Keratinocyte (primary cell): Measurements from ENCODE around the gene SLC39A11. TPM values are rescaled to one million over a fixed set of nuclear protein-coding genes. Genes with fewer than 3 reads are reported as not detected.

Source experiments
- DNase-seq: peaks from one replicate; pipeline ENCODE4 v3.0.0-alpha.2; 2011; ENCODE audit warnings: low read depth, missing footprints, low spot score
- FAIRE-seq: peaks from 2 replicates; lab custom pipeline; 2011; peaks lifted over from hg19 to GRCh38; lab: Jason Lieb, UNC
- H2AFZ ChIP-seq: 2 replicates; pipeline ENCODE4 v1.6.0; 2012; ENCODE audit warnings: low read length, control low read depth, inconsistent platforms; ENCODE audit not compliant: control insufficient read depth
- H3K27ac ChIP-seq: 2 replicates; pipeline ENCODE4 v1.5.1; 2011; ENCODE audit warnings: low read length; ENCODE audit not compliant: control insufficient read depth, insufficient read depth
- H3K27me3 ChIP-seq: 3 replicates; pipeline ENCODE4 v1.6.0; 2011; ENCODE audit warnings: low read length; ENCODE audit not compliant: control insufficient read depth, insufficient read depth; ENCODE audit errors: extremely low read depth
- H3K36me3 ChIP-seq, 2 experiments: 2 replicates in 1 of 2; 3 replicates in 1 of 2; pipeline ENCODE4 v1.5.1; 2011; ENCODE audit warnings: low read length in 2 of 2, mild to moderate bottlenecking in 1 of 2; ENCODE audit not compliant: control insufficient read depth in 2 of 2, insufficient read depth in 2 of 2; ENCODE audit errors: extremely low read depth in 1 of 2
- H3K4me1 ChIP-seq: 3 replicates; pipeline ENCODE4 v1.5.1; 2011; ENCODE audit warnings: low read length; ENCODE audit not compliant: control insufficient read depth, insufficient read depth; ENCODE audit errors: extremely low read depth
- H3K4me2 ChIP-seq: 3 replicates; pipeline ENCODE4 v1.6.0; 2011; ENCODE audit warnings: low read depth, low read length; ENCODE audit not compliant: control insufficient read depth, insufficient read depth; ENCODE audit errors: extremely low read depth
- H3K4me3 ChIP-seq, 3 experiments: fragments of 200-600 bp in 1 of 3; sonication (generic) in 1 of 3; 2 replicates in 2 of 3; 3 replicates in 1 of 3; pipeline ENCODE4 v1.5.1; 2011 to 2016; ENCODE audit warnings: low read length in 3 of 3, mild to moderate bottlenecking in 3 of 3, control low read depth in 2 of 3, inconsistent platforms in 1 of 3, low read depth in 1 of 3, mixed read lengths in 1 of 3, mixed run types in 1 of 3, moderate library complexity in 1 of 3; ENCODE audit not compliant: control insufficient read depth in 2 of 3, insufficient read depth in 2 of 3; ENCODE audit errors: extremely low read depth in 1 of 3
- H3K79me2 ChIP-seq: 2 replicates; pipeline ENCODE4 v1.6.0; 2012; ENCODE audit warnings: low read length; ENCODE audit not compliant: control insufficient read depth, insufficient read depth
- H3K9ac ChIP-seq: 3 replicates; pipeline ENCODE4 v1.6.0; 2011; ENCODE audit warnings: low read length; ENCODE audit not compliant: control insufficient read depth, insufficient read depth; ENCODE audit errors: extremely low read depth
- H3K9me1 ChIP-seq: 3 replicates; pipeline ENCODE4 v1.6.0; 2011; ENCODE audit warnings: low read length; ENCODE audit not compliant: control insufficient read depth, insufficient read depth; ENCODE audit errors: extremely low read depth
- H3K9me3 ChIP-seq: 2 replicates; pipeline ENCODE4 v1.5.1; 2012; ENCODE audit warnings: low read depth, low read length; ENCODE audit not compliant: control insufficient read depth
- H4K20me1 ChIP-seq: 3 replicates; pipeline ENCODE4 v1.6.0; 2011; ENCODE audit warnings: low read length; ENCODE audit not compliant: control insufficient read depth, insufficient read depth; ENCODE audit errors: extremely low read depth
- CTCF ChIP-seq, 3 experiments: IDR thresholded peaks in 1 of 3; conservative IDR thresholded peaks in 1 of 3; optimal IDR thresholded peaks in 1 of 3; 2 replicates in 2 of 3; 3 replicates in 1 of 3; pipeline versions ENCODE3 to v1.5.1; 2011; ENCODE audit warnings: low read length in 3 of 3, mild to moderate bottlenecking in 3 of 3, moderate library complexity in 2 of 3, control low read depth in 1 of 3, inconsistent platforms in 1 of 3; ENCODE audit not compliant: insufficient read depth in 2 of 3; ENCODE audit errors: extremely low read depth in 1 of 3
- EZH2 ChIP-seq: IDR thresholded peaks from one replicate; pipeline ENCODE4 v1.6.1; 2012; ENCODE audit warnings: inconsistent platforms, mild to moderate bottlenecking, low read length, moderate library complexity
- dilution Hi-C: fragments of 300-500 bp; cut with MboI; formaldehyde crosslinking; loops from one replicate; pipeline ENCODE4 v1.7.0; 2020; ENCODE audit warnings: low sequenced_read_pairs; ENCODE audit not compliant: extremely low pct_ligation_motif_present
- polyA plus RNA-seq, 5 experiments: library from polyadenylated mRNA; depleted of rRNA in 3 of 5; stranded (reverse) in 3 of 5; stranded (forward) in 1 of 5; unstranded in 1 of 5; fragments of >200 nt; gene quantifications; 1 replicate in 1 of 5; 2 replicates in 3 of 5; 3 replicates in 1 of 5; pipeline versions ENCODE4 v1.2.1 to v1.2.3, GENCODE V29; 2011 to 2012; ENCODE audit warnings: missing spikeins in 2 of 5, low read depth in 1 of 5, low replicate concordance in 1 of 5

The SLC39A11 gene
- polyA plus RNA-seq, 1 donor (not counting 4 experiments of a cell fraction or from before 2014, with no cell fraction given) = 11.5 TPM

GRCh38 chr17:72661945-72662826 is 430.3 kb downstream of the SLC39A11 start:
- Histone ChIP-seq H3K4me2 (peak overlapping the region; percentile 72), H3K4me1 (peaks cover 32% of the 10 kb centered on the region), H3K9me3 (no peaks in the 10 kb centered on the region), H4K20me1 (no peaks in the 10 kb centered on the region), H2AFZ (no peak overlapping the region), H3K9ac (peak overlapping the region; percentile 45), H3K27me3 (no peaks in the 10 kb centered on the region), H3K79me2 (no peaks in the 10 kb centered on the region), H3K4me3 (no peak overlapping the region), H3K36me3 (no peaks in the 10 kb centered on the region), H3K27ac (peak overlapping the region; percentile 85), H3K9me1 (no peaks in the 10 kb centered on the region)
- dilution Hi-C loops = no loop called here
- FAIRE-seq = no peak
- DNase-seq = no peak
- TF ChIP-seq CTCF (optimal IDR thresholded peaks at IDR 0.05 in 1 of 3, IDR thresholded peaks at IDR 0.05 in 1 of 3, conservative IDR thresholded peaks at IDR 0.05 in 1 of 3; ENCODE audit: extremely low read depth in 1 of 3, insufficient read depth in 2 of 3, low read length in 3 of 3) = no peak
- no peak for TF ChIP-seq EZH2

- TF ChIP-seq EZH2 (no peak), CTCF (optimal IDR thresholded peaks at IDR 0.05 in 1 of 3, IDR thresholded peaks at IDR 0.05 in 1 of 3, conservative IDR thresholded peaks at IDR 0.05 in 1 of 3; ENCODE audit: extremely low read depth in 1 of 3, insufficient read depth in 2 of 3, low read length in 3 of 3) (peak; percentile 69 to 97 (median 79))
- Histone ChIP-seq H3K4me3 (no peak overlapping the region), H3K4me2 (peak overlapping the region; percentile 72), H3K9me3 (no peaks in the 10 kb centered on the region), H3K27ac (peak overlapping the region; percentile 85), H4K20me1 (no peaks in the 10 kb centered on the region), H3K9ac (peak overlapping the region; percentile 71), H3K79me2 (no peaks in the 10 kb centered on the region), H3K9me1 (no peaks in the 10 kb centered on the region), H3K36me3 (no peaks in the 10 kb centered on the region), H2AFZ (no peak overlapping the region), H3K27me3 (no peaks in the 10 kb centered on the region), H3K4me1 (peaks cover 32% of the 10 kb centered on the region)
- dilution Hi-C loops = no loop called here
- FAIRE-seq (peak; percentile 99), DNase-seq (peak; percentile 97)
These were observed 431.2 kb downstream of the SLC39A11 start for GRCh38 chr17:72661116-72661944.
